GM12878 (cell line): Measurements from ENCODE around the gene PHC2. TPM values are rescaled to one million over a fixed set of nuclear protein-coding genes. Genes with fewer than 3 reads are reported as not detected.

Source experiments
- ATAC-seq: fragments of 200-7000 bp; cut with Tn5 transposase; 3 replicates; pipeline ENCODE4 v1.9.1; 2020; ENCODE audit warnings: mild to moderate bottlenecking, moderate library complexity
- BruUV-seq: library from RNA; stranded (reverse); fragments of 400-500 nt; replicated peaks from 2 replicates; lab custom pipeline; 2021; lab: Mats Ljungman, UMichigan
- CTCF ChIA-PET: fragments of 300-600 bp; sonication (Branson Sonifier 250); formaldehyde crosslinking; extraction: SDS; loops from one replicate; lab custom pipeline; 2021; ENCODE audit warnings: inconsistent platforms; lab: Yijun Ruan, JAX
- POLR2A ChIA-PET: fragments of 350-600 bp; formaldehyde crosslinking; extraction: SDS; loops from one replicate; lab custom pipeline; 2021; ENCODE audit warnings: inconsistent platforms; lab: Charles Lee
- RAD21 ChIA-PET: fragments of 300-600 bp; sonication (Branson Sonifier 250); formaldehyde crosslinking; loops from one replicate; lab custom pipeline; 2023; ENCODE audit warnings: antibody characterized with exemption; ENCODE audit not compliant: unreplicated experiment; lab: Charles Lee
- SMC1A ChIA-PET: fragments of 300-600 bp; sonication (Branson Sonifier 250); formaldehyde crosslinking; loops from one replicate; lab custom pipeline; 2023; ENCODE audit not compliant: unreplicated experiment, uncharacterized antibody; lab: Charles Lee
- DNase-seq: peaks from one replicate; pipeline ENCODE4 v3.0.0-alpha.2; 2011; ENCODE audit warnings: low read depth, low spot score
- FAIRE-seq: peaks from 3 replicates; lab custom pipeline; 2011; peaks lifted over from hg19 to GRCh38; lab: Jason Lieb, UNC
- H2AFZ ChIP-seq: 2 replicates; pipeline ENCODE4 v1.6.0; 2011; ENCODE audit warnings: low read depth, low read length, control low read depth; ENCODE audit not compliant: control insufficient read depth
- H3K27ac ChIP-seq: 2 replicates; pipeline ENCODE4 v1.5.1; 2011; ENCODE audit warnings: control low read depth; ENCODE audit not compliant: control insufficient read depth, insufficient read depth
- H3K27me3 ChIP-seq, 2 experiments: replicated peaks in 1 of 2; 2 replicates each; pipeline versions ENCODE4 v1.6.0 to v1.6.1; 2011; ENCODE audit warnings: low read length in 1 of 2; ENCODE audit not compliant: control insufficient read depth in 2 of 2, insufficient read depth in 2 of 2
- H3K36me3 ChIP-seq, 2 experiments: 2 replicates each; pipeline ENCODE4 v1.5.1; 2011; ENCODE audit warnings: low read length in 1 of 2; ENCODE audit not compliant: control insufficient read depth in 2 of 2, insufficient read depth in 2 of 2
- H3K4me1 ChIP-seq: 2 replicates; pipeline ENCODE4 v1.6.1; 2011; ENCODE audit warnings: mild to moderate bottlenecking, low read length, moderate library complexity, mixed read lengths; ENCODE audit not compliant: control insufficient read depth, insufficient read depth
- H3K4me2 ChIP-seq: 2 replicates; pipeline ENCODE4 v1.6.0; 2011; ENCODE audit warnings: control low read depth; ENCODE audit not compliant: control insufficient read depth, insufficient read depth
- H3K4me3 ChIP-seq: fragments of 200-600 bp; sonication (generic); 2 replicates; pipeline ENCODE4 v1.5.1; 2016
- H3K79me2 ChIP-seq: 2 replicates; pipeline ENCODE4 v1.6.0; 2011; ENCODE audit warnings: low read length; ENCODE audit not compliant: control insufficient read depth, insufficient read depth
- H3K9ac ChIP-seq: 2 replicates; pipeline ENCODE4 v1.8.0; 2011; ENCODE audit warnings: low read length, control low read depth, mixed read lengths; ENCODE audit not compliant: control insufficient read depth, insufficient read depth
- H3K9me3 ChIP-seq: replicated peaks from 3 replicates; pipeline ENCODE4 v1.5.1; 2011; ENCODE audit warnings: mild to moderate bottlenecking, low read length; ENCODE audit not compliant: control insufficient read depth, insufficient read depth
- H4K20me1 ChIP-seq: 2 replicates; pipeline ENCODE4 v1.6.0; 2011; ENCODE audit not compliant: control insufficient read depth, insufficient read depth
- BACH1 ChIP-seq: fragments of 450-650 bp; IDR thresholded peaks from 2 replicates; pipeline ENCODE4 v1.6.1; 2017; ENCODE audit warnings: mild to moderate bottlenecking, borderline replicate concordance
- CHD2 ChIP-seq: IDR thresholded peaks from 2 replicates; pipeline ENCODE4 v1.6.1; 2011; ENCODE audit warnings: low read depth, low read length, improper control_type of control experiment, borderline replicate concordance
- EP300 ChIP-seq, 2 experiments: fragments of 150-350 bp in 1 of 2; IDR thresholded peaks; 2 replicates each; pipeline ENCODE4 v1.6.1; 2011 to 2012; ENCODE audit warnings: low read depth in 2 of 2, low read length in 2 of 2, borderline replicate concordance in 1 of 2, improper control_type of control experiment in 1 of 2, inconsistent platforms in 1 of 2; ENCODE audit not compliant: control insufficient read depth in 1 of 2
- EZH2 ChIP-seq: IDR thresholded peaks from 2 replicates; pipeline ENCODE4 v1.6.1; 2012; ENCODE audit warnings: low read depth, mild to moderate bottlenecking, control low read depth, inconsistent platforms, low read length, borderline replicate concordance; ENCODE audit not compliant: control insufficient read depth
- KAT2A ChIP-seq: conservative IDR thresholded peaks from 2 replicates; pipeline ENCODE4 v1.6.1; 2011; ENCODE audit warnings: low read depth, low read length; ENCODE audit not compliant: control insufficient read depth
- MXI1 ChIP-seq: fragments of 150-350 bp; IDR thresholded peaks from 2 replicates; pipeline ENCODE4 v1.6.1; 2011; ENCODE audit warnings: low read depth, mild to moderate bottlenecking, inconsistent platforms, low read length, improper control_type of control experiment
- PAX5 ChIP-seq: IDR thresholded peaks from 2 replicates; pipeline ENCODE4 v1.6.1; 2011; ENCODE audit warnings: low read depth, low read length, borderline replicate concordance
- PRDM15 ChIP-seq: fragments of 450-650 bp; formaldehyde crosslinking; IDR thresholded peaks from 2 replicates; pipeline ENCODE4 v1.4.0; 2020; ENCODE audit warnings: mild to moderate bottlenecking, moderate library complexity
- RB1 ChIP-seq: fragments of 450-650 bp; formaldehyde crosslinking; IDR thresholded peaks from 2 replicates; pipeline ENCODE4 v1.6.1; 2017; ENCODE audit warnings: mild to moderate bottlenecking, borderline replicate concordance
- SMC3 ChIP-seq: IDR thresholded peaks from 2 replicates; pipeline ENCODE4 v1.6.1; 2011; ENCODE audit warnings: low read length, improper control_type of control experiment, borderline replicate concordance
- SRF ChIP-seq, 2 experiments: IDR thresholded peaks; 2 replicates each; pipeline ENCODE4 v1.6.1; 2011; ENCODE audit warnings: low read depth in 2 of 2, low read length in 2 of 2, mild to moderate bottlenecking in 1 of 2, moderate library complexity in 1 of 2
- STAT3 ChIP-seq: IDR thresholded peaks from 2 replicates; pipeline ENCODE4 v1.6.1; 2011; ENCODE audit warnings: low read depth, low read length, improper control_type of control experiment
- TARDBP ChIP-seq: IDR thresholded peaks from 2 replicates; pipeline ENCODE4 v1.6.1; 2016; ENCODE audit warnings: borderline replicate concordance
- TCF12 ChIP-seq: IDR thresholded peaks from 2 replicates; pipeline ENCODE4 v1.6.1; 2011; ENCODE audit warnings: low read depth, mild to moderate bottlenecking, low read length
- ZBED1 ChIP-seq: IDR thresholded peaks from 2 replicates; pipeline ENCODE4 v1.6.1; 2016; ENCODE audit warnings: borderline replicate concordance
- WGBS: methylation state at CpG from one replicate; pipeline ENCODE4 v1.1.6; 2016; ENCODE audit warnings: low lambda C conversion rate; ENCODE audit not compliant: insufficient replicate concordance, insufficient coverage; ENCODE audit errors: missing lambda C conversion rate; 5-methylcytosine and 5-hydroxymethylcytosine counted together
- in situ Hi-C: fragments of 300-500 bp; cut with MboI; formaldehyde crosslinking; loops from 9 replicates; pipeline ENCODE4 v1.14.3; 2018; ENCODE audit warnings: mixed read lengths
- intact Hi-C: fragments of 100-400 bp; cut with micrococcal nuclease; formaldehyde crosslinking; loops from one replicate; pipeline ENCODE4 v1.14.2; 2022; ENCODE audit not compliant: unreplicated experiment
- polyA plus RNA-seq, 11 experiments: library from polyadenylated mRNA; depleted of rRNA in 4 of 11; unstranded in 6 of 11; stranded (reverse) in 5 of 11; fragments of >200 nt; fragmentation: Nextera tagmentation in 4 of 11; fragmentation: Illumina TruSeq in 1 of 11; extraction: Ambion mirVana in 4 of 11; extraction: Trizol in 1 of 11; gene quantifications; 1 replicate in 1 of 11; 2 replicates in 10 of 11; pipeline versions ENCODE4 v1.2.1 to v1.2.3, GENCODE V29; 2011 to 2016; ENCODE audit warnings: inconsistent platforms in 2 of 11, missing spikeins in 2 of 11, low read depth in 1 of 11
- total RNA-seq, 4 experiments: library from RNA; depleted of rRNA in 3 of 4; stranded (reverse); fragments of >200 nt in 3 of 4; fragmentation: Illumina TruSeq in 1 of 4; extraction: Trizol in 1 of 4; gene quantifications; 2 replicates each; pipeline versions ENCODE4 v1.2.1 to v1.2.3, GENCODE V29; 2013 to 2021

PHC2 gene
- total and polyA plus RNA-seq, 10 of the 15 experiments (the other 5 are each of a cell fraction or from before 2014, with no cell fraction given), result 2.0 to 35.9 (median 16.4) TPM

DNA sequence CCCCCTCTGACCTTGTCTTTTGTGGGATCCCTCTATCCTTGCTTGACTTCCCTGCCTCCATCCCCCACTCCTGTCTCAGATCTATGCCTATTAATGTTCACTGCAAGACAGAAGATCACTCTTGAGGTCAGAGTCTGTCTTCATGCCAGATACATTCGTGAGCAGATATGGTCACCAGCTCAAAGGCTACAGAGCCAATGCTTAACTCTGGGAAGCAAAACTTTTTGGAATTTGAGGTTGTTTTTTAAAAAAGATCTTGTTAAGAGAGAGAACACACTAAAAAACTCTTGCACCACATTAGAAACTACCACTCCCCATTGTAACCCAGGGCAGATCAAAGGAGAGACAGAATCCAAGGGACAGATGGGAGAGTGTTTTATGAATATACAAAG, 92.9 kb downstream of the PHC2 start (continued):
- TF ChIP-seq EZH2 (no peak), RB1 (no peak)

GRCh38 chr1:33337441-33337840, 93.5 kb downstream of the PHC2 start:
- intact Hi-C loops, result no loop called here
- in situ Hi-C loops, result no loop called here
- H2AFZ ChIP-seq, result no peak overlapping the region
- ChIA-PET SMC1A (no interaction called here), RAD21 (interaction anchor here (1.9 kb wide), 1 partner anchor 13 kb away, joined by 7 read pairs; no protein-coding TSS in a partner anchor), CTCF (interaction anchor here (2.8 kb wide), 1 partner anchor 41 kb away, joined by 24 read pairs; no protein-coding TSS in a partner anchor), POLR2A (no interaction called here)
- H3K27ac ChIP-seq, result no peak overlapping the region
- H3K4me2 ChIP-seq, result no peak overlapping the region
- no peaks in the 10 kb centered on the region for H3K9me3 ChIP-seq
- no peak overlapping the region for H3K4me3 ChIP-seq
- 85% methylated on average over 6 of the region's 6 CpGs for WGBS
- H3K79me2 ChIP-seq, result peaks cover 45% of the 10 kb centered on the region
- H3K4me1 ChIP-seq, result peaks cover 16% of the 10 kb centered on the region
- H4K20me1 ChIP-seq, result no peaks in the 10 kb centered on the region
- TF ChIP-seq MXI1, result no peak
- TF ChIP-seq STAT3, result no peak
- no peak for TF ChIP-seq TARDBP
- no peak for TF ChIP-seq TCF12
- no peak for TF ChIP-seq CHD2
- no peak for TF ChIP-seq BACH1
- TF ChIP-seq EP300 (IDR thresholded peaks at IDR 0.05; ENCODE audit: borderline replicate concordance in 1 of 2, control insufficient read depth in 1 of 2, low read depth in 2 of 2, low read length in 2 of 2), result no peak
- no peak for TF ChIP-seq KAT2A
- TF ChIP-seq EZH2, result no peak
- TF ChIP-seq SRF (IDR thresholded peaks at IDR 0.05; ENCODE audit: low read depth in 2 of 2, low read length in 2 of 2), result no peak
- no peak for TF ChIP-seq ZBED1
- no peak for TF ChIP-seq SMC3
- no peak for TF ChIP-seq PRDM15 (CRISPR knock-in tag)
- TF ChIP-seq PAX5, result no peak
- ATAC-seq (no peak), FAIRE-seq (no peak), DNase-seq (no peak)
- H3K27me3 ChIP-seq, result no peaks in the 10 kb centered on the region
- BruUV-seq, result no TSS peak
- no peak overlapping the region for H3K9ac ChIP-seq
- H3K36me3 ChIP-seq, result peaks cover 6 to 15% of the 10 kb centered on the region in 2 experiments
